Stomach smooth muscle (tissue), 2 donors: ENCODE data around the gene XPO4.
"Not testable (repeated sequence)": the region's sequence is repeated elsewhere in the genome, so short reads cannot be mapped to it uniquely, and the experiment has no call there.

ENCODE experiments used
- H3K27ac ChIP-seq: one replicate; pipeline ENCODE4 v1.7.0; 2013; ENCODE audit warnings: mild to moderate bottlenecking, low read length, inconsistent platforms
- H3K27me3 ChIP-seq, 2 donors: one replicate each; pipeline ENCODE4 v1.7.0; 2013; ENCODE audit warnings: low read length in 2 of 2; ENCODE audit not compliant: insufficient read depth in 2 of 2, control insufficient read depth in 1 of 2
- H3K36me3 ChIP-seq, 2 donors: one replicate each; pipeline ENCODE4 v1.7.0; 2013; ENCODE audit warnings: low read length in 2 of 2; ENCODE audit not compliant: control insufficient read depth in 2 of 2, insufficient read depth in 2 of 2
- H3K4me1 ChIP-seq: one replicate; pipeline ENCODE4 v1.7.0; 2013; ENCODE audit warnings: low read length; ENCODE audit not compliant: control insufficient read depth, insufficient read depth
- H3K4me3 ChIP-seq, 2 donors: one replicate each; pipeline ENCODE4 v1.7.0; 2013; ENCODE audit warnings: low read length in 2 of 2
- H3K9ac ChIP-seq, 2 donors: one replicate each; pipeline ENCODE4 v1.7.0; 2013; ENCODE audit warnings: low read length in 2 of 2, mild to moderate bottlenecking in 1 of 2
- H3K9me3 ChIP-seq, 2 donors: one replicate each; pipeline ENCODE4 v1.7.0; 2013; ENCODE audit warnings: low read length in 2 of 2; ENCODE audit not compliant: control insufficient read depth in 2 of 2
- donor health status: healthy.
- donor health status: Pancreatic carcinoma.

Gene XPO4

DNA sequence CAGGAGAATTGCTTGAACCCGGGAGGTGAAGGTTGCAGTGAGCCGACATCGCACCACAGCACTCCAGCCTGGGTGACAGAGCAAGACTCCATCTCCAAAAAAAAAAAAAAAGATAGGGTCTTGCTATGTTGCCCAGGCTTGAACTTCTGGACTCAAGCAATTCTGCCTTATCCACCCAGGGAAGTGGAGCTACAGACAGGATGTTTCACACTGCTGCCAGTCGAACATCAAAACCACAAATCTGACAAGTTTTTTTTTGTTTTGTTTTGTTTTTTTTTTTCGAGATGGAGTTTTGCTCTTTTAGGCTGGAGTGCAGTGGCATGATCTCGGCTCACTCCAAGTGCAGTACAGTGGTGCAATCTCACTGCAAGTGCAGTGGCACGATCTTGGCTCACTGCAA, 10.8 kb downstream of the XPO4 start:
- Histone ChIP-seq H3K9ac (no peak overlapping the region), H3K4me1 (no peaks in the 10 kb centered on the region), H3K27me3 (no peaks in the 10 kb centered on the region), H3K27ac (no peak overlapping the region), H3K9me3 (no peaks in the 10 kb centered on the region), H3K36me3 (no peaks in the 10 kb centered on the region), H3K4me3 (no peak overlapping the region)

- Histone ChIP-seq H3K9ac (no peak overlapping the region), H3K4me1 (no peaks in the 10 kb centered on the region), H3K36me3 (no peaks in the 10 kb centered on the region), H3K9me3 (no peaks in the 10 kb centered on the region), H3K4me3 (no peak overlapping the region), H3K27me3 (no peaks in the 10 kb centered on the region), H3K27ac (no peak overlapping the region)
These were observed 11.5 kb downstream of the XPO4 start for GRCh38 chr13:20891034-20891433.

DNA sequence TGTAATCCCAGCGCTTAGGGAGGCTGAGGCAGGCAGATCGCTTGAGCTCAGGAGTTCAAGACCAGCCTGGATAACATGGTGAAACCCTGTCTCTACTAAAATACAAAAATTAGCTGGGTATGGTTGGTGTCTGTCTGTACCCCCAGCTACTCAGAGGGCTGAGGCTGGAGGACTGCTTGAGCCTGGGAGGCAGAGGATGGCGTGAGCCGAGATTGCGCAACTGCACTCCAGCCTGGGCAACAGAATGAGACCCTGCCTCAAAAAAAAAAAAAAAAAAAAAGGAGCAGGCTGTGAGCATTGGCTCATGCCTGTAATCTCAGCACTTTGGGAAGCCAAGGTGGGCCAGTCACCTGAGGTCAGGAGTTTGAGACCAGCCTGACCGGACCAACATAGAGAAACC, 12.0 kb downstream of the XPO4 start:
- not testable (repeated sequence) for H3K27ac ChIP-seq, H3K36me3 ChIP-seq, H3K9me3 ChIP-seq, H3K4me3 ChIP-seq, H3K9ac ChIP-seq, H3K4me1 ChIP-seq, H3K27me3 ChIP-seq

GRCh38 chr13:20882206-20882605, 20.3 kb downstream of the XPO4 start:
- H3K9me3 ChIP-seq: no peaks in the 10 kb centered on the region
- no peaks in the 10 kb centered on the region for H3K36me3 ChIP-seq
- no peaks in the 10 kb centered on the region for H3K4me1 ChIP-seq
- no peak overlapping the region for H3K27ac ChIP-seq
- no peak overlapping the region for H3K4me3 ChIP-seq
- H3K27me3 ChIP-seq: no peaks in the 10 kb centered on the region
- H3K9ac ChIP-seq: no peak overlapping the region

DNA sequence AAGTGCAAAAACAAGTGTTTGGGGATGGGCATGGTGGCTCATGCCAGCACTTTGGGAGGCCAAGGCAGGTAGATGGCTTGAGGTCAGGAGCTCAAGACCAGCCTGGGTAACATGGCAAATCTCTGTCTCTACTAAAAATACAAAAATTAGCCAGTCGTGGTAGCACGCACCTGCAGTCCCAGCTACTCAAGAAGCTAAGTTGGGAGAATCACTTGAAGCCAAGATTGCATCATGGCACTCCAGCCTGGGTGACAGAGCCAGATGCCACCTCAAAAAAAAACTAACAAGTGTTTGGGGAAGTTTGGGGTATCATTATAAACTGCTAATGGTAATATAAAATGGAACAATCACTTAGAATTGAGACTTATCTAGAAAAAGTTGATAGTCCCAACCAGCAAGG, 24.6 kb downstream of the XPO4 start:
- H3K36me3 ChIP-seq: no peaks in the 10 kb centered on the region
- no peak overlapping the region for H3K9ac ChIP-seq
- H3K9me3 ChIP-seq: peaks cover 0 to 3% of the 10 kb centered on the region in 2 donors
- H3K27ac ChIP-seq: no peak overlapping the region
- no peak overlapping the region for H3K4me3 ChIP-seq
- H3K4me1 ChIP-seq: no peaks in the 10 kb centered on the region
- H3K27me3 ChIP-seq: no peaks in the 10 kb centered on the region

DNA sequence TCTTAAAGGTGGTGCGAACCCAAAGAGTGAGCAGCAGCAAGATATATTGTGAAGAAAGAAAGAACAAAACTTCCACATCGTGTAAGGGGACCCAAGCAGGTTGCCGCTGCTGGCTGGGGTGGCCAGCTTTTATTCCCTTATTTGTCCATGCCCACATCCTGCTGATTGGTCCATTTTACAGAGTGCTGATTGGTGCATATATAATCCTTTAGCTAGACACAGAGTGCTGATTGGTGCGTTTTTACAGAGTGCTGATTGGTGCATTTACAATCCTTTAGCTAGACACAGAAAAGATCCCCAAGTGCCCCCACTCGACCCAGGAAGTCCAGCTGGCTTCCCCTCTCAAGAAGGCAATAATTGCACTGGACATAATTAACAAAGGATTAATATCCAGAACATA, 25.7 kb downstream of the XPO4 start:
- H3K4me1 ChIP-seq, H3K9ac ChIP-seq, H3K27me3 ChIP-seq, H3K9me3 ChIP-seq, H3K4me3 ChIP-seq, H3K36me3 ChIP-seq, H3K27ac ChIP-seq: not testable (repeated sequence)

- H3K4me1 ChIP-seq, H3K27ac ChIP-seq, H3K4me3 ChIP-seq, H3K9ac ChIP-seq, H3K36me3 ChIP-seq, H3K27me3 ChIP-seq, H3K9me3 ChIP-seq: not testable (repeated sequence)
These were observed 28.1 kb downstream of the XPO4 start for GRCh38 chr13:20874439-20874838.

DNA sequence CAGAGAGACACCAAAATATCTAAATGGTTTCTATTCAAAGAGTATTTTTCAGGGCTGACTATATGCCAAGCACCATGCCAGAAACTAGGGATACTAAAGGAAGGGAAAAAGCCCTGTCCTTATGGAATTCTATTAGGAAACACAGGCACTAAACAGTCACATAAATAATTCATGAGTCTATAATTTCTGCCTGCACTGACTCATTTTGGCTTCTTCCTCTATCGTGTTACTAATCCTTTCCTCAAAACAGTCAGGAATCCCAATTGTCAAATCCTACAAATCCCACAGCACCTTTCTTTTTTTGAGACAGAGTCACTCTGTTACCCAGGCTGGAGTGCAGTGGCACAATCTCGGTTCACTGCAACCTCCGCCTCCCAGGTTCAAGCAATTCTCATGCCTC, 29.2 kb downstream of the XPO4 start:
- H3K36me3 ChIP-seq: no peaks in the 10 kb centered on the region
- H3K27ac ChIP-seq: no peak overlapping the region
- no peaks in the 10 kb centered on the region for H3K4me1 ChIP-seq
- H3K4me3 ChIP-seq: no peak overlapping the region
- peaks cover 0 to 3% of the 10 kb centered on the region in 2 donors for H3K9me3 ChIP-seq
- H3K9ac ChIP-seq: no peak overlapping the region
- H3K27me3 ChIP-seq: no peaks in the 10 kb centered on the region

GRCh38 chr13:20870829-20871228, 31.7 kb downstream of the XPO4 start:
- no peaks in the 10 kb centered on the region for H3K27me3 ChIP-seq
- H3K4me1 ChIP-seq: no peaks in the 10 kb centered on the region
- no peaks in the 10 kb centered on the region for H3K36me3 ChIP-seq
- no peaks in the 10 kb centered on the region for H3K9me3 ChIP-seq
- H3K4me3 ChIP-seq: no peak overlapping the region
- H3K9ac ChIP-seq: no peak overlapping the region
- H3K27ac ChIP-seq: no peak overlapping the region

DNA sequence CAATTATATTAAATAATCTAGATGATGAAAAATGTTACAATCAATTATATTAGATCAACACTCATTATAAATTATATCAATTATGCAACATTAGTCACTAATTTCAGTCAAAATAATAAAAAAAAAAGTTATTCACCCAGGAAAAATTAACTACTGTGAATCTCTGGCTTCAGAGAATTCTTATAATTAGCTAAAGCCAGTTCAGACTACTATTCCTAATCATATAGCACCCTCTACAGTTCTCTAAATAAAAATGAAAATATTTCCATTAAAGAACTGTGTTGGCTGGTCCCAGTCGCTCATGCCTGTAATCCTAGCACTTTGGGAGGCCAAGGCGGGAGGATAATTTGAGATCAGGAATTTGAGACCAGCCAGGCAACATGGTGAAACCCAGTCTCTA, 33.0 kb downstream of the XPO4 start:
- H3K4me3 ChIP-seq: no peak overlapping the region
- no peaks in the 10 kb centered on the region for H3K4me1 ChIP-seq
- no peaks in the 10 kb centered on the region for H3K27me3 ChIP-seq
- H3K27ac ChIP-seq: no peak overlapping the region
- no peaks in the 10 kb centered on the region for H3K36me3 ChIP-seq
- H3K9me3 ChIP-seq: no peaks in the 10 kb centered on the region
- no peak overlapping the region for H3K9ac ChIP-seq

DNA sequence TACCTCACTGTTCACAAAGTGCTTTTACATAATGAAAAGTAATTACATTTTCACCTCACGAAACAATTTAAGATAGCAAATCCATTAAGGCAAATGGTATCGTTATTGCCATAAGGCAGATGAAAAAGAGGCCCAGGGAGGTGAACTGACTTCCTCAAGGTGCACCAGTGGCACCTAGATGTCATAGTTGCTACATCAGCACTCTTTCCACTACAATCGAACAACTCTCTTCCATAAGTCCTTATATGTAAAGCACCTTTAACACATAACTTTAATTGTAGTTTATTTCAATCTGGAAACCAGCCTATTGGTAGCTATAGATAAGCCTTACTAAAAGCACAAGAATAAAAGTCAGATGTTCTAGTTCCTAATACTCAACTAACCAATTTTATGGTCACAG, 35.1 kb downstream of the XPO4 start:
- H3K36me3 ChIP-seq: no peaks in the 10 kb centered on the region
- H3K27me3 ChIP-seq: no peaks in the 10 kb centered on the region
- no peaks in the 10 kb centered on the region for H3K9me3 ChIP-seq
- H3K4me3 ChIP-seq: no peak overlapping the region
- no peaks in the 10 kb centered on the region for H3K4me1 ChIP-seq
- no peak overlapping the region for H3K9ac ChIP-seq
- H3K27ac ChIP-seq: no peak overlapping the region

DNA sequence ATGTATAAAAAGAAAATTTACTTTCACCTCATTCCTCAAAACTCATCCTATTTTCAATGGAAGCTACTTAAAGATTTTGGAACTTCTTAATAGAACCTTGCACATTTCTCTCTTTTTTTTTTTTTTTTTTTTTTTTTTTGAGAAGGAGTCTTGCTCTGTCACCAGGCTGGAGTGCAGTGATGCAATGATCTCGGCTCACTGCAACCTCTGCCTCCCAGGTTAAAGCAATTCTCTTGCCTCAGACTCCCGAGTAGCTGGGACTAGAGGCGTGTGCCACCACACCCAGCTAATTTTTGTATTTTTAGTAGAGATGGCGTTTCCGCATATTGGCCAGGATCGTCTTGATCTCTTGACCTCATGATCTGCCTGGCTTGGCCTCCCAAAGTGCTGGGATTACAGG, 40.9 kb downstream of the XPO4 start:
- not testable (repeated sequence) for H3K9ac ChIP-seq, H3K4me3 ChIP-seq, H3K27ac ChIP-seq, H3K27me3 ChIP-seq, H3K9me3 ChIP-seq, H3K36me3 ChIP-seq, H3K4me1 ChIP-seq
